Nucleus accumbens (tissue), 56 donors: ENCODE data around the gene LCN2.
A peak's percentile ranks its signal among the peaks of the same experiment; 100 is the strongest.
"Not testable (repeated sequence)": the region's sequence is repeated elsewhere in the genome, so short reads cannot be mapped to it uniquely, and the experiment has no call there.

Source experiments
- DNase-seq, 56 donors: peaks; one replicate each; lab custom pipeline; 2025; lab: John Stamatoyannopoulos, UW

LCN2 gene

GRCh38 chr9:128149001-128149701 lies at the start of gene LCN2:
Gene LCN2 (plus strand): TSS chr9:128149453. CDS start chr9:128149526, 73 bp downstream.
- no peak for DNase-seq

GRCh38 chr9:128099932-128100491 lies 49.2 kb upstream of the LCN2 start:
- peak in 3 of 56 donors; percentile 12 to 41 (median 23) for DNase-seq

- no peak for DNase-seq
Measured at GRCh38 chr9:128100581-128100980, 48.7 kb upstream of the LCN2 start.

- no peak for DNase-seq
Measured at GRCh38 chr9:128101231-128101661, 48.0 kb upstream of the LCN2 start.

DNA sequence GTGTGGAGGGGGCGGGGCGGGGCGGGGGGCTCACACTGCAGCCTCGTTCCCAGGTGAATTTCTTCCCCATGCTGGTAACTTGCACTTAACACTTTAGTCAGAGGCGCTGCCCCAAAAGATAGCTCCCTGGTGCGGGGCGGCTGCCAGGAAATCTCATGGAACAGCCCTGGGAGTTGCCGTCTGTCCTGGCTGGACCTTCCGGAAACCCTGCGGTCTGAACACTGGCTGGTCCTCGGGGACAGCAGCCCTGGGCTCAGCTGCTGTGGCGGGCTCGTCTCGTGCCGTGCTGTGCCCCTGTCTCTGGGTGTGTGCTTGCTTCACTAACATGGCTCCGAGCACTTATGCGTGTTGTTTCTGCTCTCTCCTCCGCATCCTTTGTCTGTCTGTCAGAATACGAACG lies 47.6 kb upstream of the LCN2 start:
- DNase-seq = no peak

- DNase-seq = no peak
Measured at GRCh38 chr9:128102196-128102595, 47.1 kb upstream of the LCN2 start.

DNA sequence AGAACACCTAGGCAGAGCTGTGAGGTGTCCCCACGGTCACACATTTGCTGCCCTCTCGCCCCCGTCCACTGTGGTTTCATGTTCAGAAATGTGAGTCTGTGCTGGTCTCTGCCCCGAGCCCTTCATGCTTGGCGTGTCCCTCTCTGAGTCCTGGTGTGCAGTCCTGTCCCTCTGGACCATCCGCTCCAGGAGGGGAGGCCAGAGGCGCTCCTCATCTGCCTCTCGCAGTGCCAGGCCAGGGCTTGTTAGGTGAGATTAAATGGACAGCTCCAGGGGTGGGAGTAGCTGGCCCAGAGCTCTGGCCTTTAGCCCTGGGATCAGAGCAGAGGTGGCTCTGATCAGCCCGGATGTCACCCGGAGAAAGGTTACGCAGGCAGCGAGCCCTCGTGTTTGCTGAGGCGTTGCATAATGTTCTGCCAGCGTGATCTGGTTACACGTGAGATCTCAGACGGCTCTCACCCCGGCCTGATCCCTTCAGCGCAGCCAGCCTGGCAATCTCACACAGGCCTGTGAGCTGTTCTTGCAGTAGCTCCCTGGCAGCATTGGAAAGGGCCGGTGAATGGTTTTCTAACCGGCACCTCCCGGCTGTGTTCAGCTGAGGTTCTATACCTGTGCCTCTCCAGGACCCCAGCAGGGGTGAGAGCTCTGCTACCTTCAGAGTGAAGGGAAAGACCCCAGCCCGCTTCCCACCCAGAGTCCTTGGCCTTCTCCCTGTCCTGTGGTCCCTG lies 46.2 kb upstream of the LCN2 start:
- peak in 10 of 56 donors; percentile 24 to 56 (median 32) for DNase-seq

- DNase-seq = no peak
Measured at GRCh38 chr9:128103589-128103962, 45.7 kb upstream of the LCN2 start.

DNA sequence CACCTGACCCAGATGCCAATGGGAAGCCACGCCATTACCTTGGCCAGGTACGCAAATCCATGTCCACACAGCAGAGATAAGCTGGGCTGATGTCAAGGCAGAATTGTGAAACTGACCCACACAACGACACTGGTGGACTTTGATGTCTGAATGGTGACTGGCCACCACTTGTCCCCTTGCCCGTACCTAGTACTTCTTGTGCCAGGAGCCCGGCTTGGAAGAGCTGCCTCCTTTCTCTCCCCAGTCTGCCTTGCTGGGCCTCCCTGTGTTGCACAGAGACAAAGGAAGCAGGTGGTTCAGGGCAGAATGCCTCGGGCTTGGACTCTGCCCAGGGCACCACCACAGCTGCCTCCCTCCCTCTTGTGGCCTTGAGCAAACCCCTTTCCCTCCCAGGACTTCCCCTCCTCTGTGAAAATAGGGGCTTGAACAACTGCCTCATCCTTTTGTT lies 45.1 kb upstream of the LCN2 start:
- DNase-seq = no peak

GRCh38 chr9:128105538-128106175 lies 43.6 kb upstream of the LCN2 start:
- no peak for DNase-seq

DNA sequence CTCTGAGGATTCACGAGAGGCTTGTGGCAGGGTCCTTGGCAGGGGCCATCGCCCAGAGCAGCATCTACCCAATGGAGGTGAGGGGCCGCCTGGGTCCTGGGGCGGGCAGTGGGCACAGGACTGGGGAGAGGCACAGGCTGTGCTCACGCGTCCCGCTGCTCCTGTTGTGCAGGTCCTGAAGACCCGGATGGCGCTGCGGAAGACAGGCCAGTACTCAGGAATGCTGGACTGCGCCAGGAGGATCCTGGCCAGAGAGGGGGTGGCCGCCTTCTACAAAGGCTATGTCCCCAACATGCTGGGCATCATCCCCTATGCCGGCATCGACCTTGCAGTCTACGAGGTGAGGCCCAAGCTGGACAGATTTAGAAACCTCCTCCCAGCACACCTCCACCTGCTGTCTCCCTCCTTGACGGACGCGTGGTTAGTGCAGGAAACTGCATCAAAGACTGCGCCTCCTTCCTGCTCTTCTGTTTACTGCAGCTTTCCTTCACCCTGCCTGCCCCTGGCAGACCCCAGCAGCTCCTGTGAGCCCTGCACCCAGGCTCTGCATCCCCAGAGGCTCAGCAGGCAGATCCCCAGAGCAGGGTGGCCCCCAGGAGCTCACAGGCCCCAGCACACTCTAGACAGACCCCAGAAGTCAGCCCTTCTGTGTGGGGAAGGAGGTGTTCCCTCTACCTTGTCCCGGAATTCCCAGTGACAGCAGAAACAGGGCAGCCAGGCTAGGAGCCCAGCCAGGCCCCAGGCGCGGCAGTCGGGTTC lies 42.9 kb upstream of the LCN2 start:
- no peak for DNase-seq

GRCh38 chr9:128106940-128107467 lies 42.2 kb upstream of the LCN2 start:
- no peak for DNase-seq

DNA sequence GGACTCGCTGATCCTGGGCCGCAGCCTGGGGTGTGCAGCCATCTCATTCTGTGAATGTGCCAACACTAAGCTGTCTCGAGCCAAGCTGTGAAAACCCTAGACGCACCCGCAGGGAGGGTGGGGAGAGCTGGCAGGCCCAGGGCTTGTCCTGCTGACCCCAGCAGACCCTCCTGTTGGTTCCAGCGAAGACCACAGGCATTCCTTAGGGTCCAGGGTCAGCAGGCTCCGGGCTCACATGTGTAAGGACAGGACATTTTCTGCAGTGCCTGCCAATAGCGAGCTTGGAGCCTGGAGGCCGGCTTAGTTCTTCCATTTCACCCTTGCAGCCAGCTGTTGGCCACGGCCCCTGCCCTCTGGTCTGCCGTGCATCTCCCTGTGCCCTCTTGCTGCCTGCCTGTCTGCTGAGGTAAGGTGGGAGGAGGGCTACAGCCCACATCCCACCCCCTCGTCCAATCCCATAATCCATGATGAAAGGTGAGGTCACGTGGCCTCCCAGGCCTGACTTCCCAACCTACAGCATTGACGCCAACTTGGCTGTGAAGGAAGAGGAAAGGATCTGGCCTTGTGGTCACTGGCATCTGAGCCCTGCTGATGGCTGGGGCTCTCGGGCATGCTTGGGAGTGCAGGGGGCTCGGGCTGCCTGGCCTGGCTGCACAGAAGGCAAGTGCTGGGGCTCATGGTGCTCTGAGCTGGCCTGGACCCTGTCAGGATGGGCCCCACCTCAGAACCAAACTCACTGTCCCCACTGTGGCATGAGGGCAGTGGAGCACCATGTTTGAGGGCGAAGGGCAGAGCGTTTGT lies 41.6 kb upstream of the LCN2 start:
- no peak for DNase-seq

- DNase-seq = no peak
Measured at GRCh38 chr9:128108269-128109049, 40.8 kb upstream of the LCN2 start.

- peak in 2 of 56 donors; percentile 18 to 25 for DNase-seq
Measured at GRCh38 chr9:128109050-128109709, 40.1 kb upstream of the LCN2 start.

DNA sequence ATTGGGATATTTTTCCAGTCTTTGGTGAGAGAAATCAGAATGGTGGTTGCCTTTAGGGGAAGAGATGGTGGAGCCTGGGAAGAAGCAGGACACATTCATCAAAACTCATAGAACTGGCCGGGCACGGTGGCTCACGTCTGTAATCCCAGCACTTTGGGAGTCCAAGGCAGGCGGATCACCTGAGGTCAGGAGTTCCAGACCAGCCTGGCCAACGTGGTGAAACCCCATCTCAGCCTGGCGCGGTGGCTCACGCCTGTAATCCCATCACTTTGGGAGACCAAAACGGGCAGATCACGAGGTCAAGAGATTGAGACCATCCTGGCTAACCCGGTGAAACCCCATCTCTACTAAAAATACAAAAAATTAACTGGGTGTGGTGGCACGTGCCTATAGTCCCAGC lies 37.5 kb upstream of the LCN2 start:
- DNase-seq = not testable (repeated sequence)

DNA sequence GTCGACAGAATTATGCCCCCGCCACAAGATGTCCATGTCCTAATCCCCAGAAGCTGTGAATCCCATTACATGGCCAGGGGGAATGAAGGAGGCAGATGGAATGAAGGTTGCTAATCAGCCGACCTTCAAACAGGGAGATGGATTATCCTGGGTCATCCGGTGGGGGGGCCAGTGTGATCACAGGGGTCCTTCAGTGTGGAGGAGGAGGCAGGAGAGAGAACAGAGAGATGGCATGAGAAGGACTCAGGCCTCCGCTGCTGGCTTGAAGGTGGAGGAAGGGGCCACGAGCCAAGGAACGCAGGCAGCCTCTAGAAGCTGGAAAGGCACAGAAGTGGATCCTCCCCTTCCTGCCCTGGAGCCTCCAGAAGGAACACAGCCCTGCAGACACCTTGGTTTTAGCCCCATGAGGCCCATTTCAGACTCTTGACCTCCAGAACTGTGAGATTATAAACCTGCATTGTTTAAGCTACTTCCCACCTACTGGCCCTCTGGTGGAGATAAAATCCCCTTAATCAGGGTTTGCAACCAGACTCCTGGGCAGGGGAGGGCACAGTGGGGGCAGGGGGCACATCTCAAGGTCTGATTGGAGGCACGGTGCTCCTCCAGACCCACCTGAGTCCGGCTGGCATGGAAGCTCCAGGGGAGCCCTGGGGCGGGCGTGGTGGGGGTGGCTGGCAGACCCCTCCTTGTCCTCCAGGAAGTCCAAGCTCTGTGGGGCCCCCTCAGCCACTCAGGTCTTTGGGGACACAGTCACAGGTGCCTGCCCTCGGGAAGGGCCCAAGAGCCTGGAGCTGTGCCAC lies 35.5 kb upstream of the LCN2 start:
- no peak for DNase-seq
